MM.1S (cell line): Measurements from ENCODE around the gene PSMB8.

Experiments
- DNase-seq: peaks from one replicate; pipeline ENCODE4 v3.0.0-alpha.2; 2015
- H2AFZ ChIP-seq: fragments of 300-600 bp; sonication (generic); 2 replicates; pipeline ENCODE4 v1.6.0; 2016; ENCODE audit warnings: antibody characterized with exemption, low read length
- H3F3A ChIP-seq: fragments of 300-600 bp; sonication (generic); 2 replicates; pipeline ENCODE4 v1.6.1; 2016; ENCODE audit warnings: mild to moderate bottlenecking, antibody characterized with exemption, low read length, moderate library complexity, mixed read lengths; ENCODE audit not compliant: insufficient read depth
- H3K27ac ChIP-seq: fragments of 300-600 bp; sonication (generic); 2 replicates; pipeline ENCODE4 v1.5.1; 2016; ENCODE audit warnings: mild to moderate bottlenecking, low read length
- H3K27me3 ChIP-seq: fragments of 300-600 bp; sonication (generic); replicated peaks from 2 replicates; pipeline ENCODE4 v1.6.0; 2016; ENCODE audit warnings: low read length; ENCODE audit not compliant: insufficient read depth
- H3K36me3 ChIP-seq: fragments of 300-600 bp; sonication (generic); replicated peaks from 2 replicates; pipeline ENCODE4 v1.6.1; 2016; ENCODE audit warnings: mild to moderate bottlenecking, low read length, mixed read lengths; ENCODE audit not compliant: insufficient read depth
- H3K4me1 ChIP-seq: fragments of 300-600 bp; sonication (generic); 2 replicates; pipeline ENCODE4 v1.6.1; 2016; ENCODE audit warnings: low read length, mixed read lengths
- H3K4me2 ChIP-seq: fragments of 300-600 bp; sonication (generic); 2 replicates; pipeline ENCODE4 v1.6.0; 2016; ENCODE audit warnings: low read depth, low read length
- H3K4me3 ChIP-seq: fragments of 300-600 bp; sonication (generic); 2 replicates; pipeline ENCODE4 v1.5.1; 2016; ENCODE audit warnings: low read length, mixed read lengths
- H3K79me2 ChIP-seq: fragments of 300-600 bp; sonication (generic); 2 replicates; pipeline ENCODE4 v1.6.1; 2016; ENCODE audit warnings: mixed run types, low read length, mixed read lengths
- H3K9ac ChIP-seq: fragments of 300-600 bp; sonication (generic); 2 replicates; pipeline ENCODE4 v1.6.1; 2016; ENCODE audit warnings: low read length, mixed read lengths
- H3K9me2 ChIP-seq: fragments of 300-600 bp; sonication (generic); replicated peaks from 2 replicates; pipeline ENCODE4 v1.6.1; 2016; ENCODE audit warnings: mild to moderate bottlenecking, low read length, mixed read lengths; ENCODE audit not compliant: insufficient read depth
- H3K9me3 ChIP-seq: fragments of 300-600 bp; sonication (generic); replicated peaks from 2 replicates; pipeline ENCODE4 v1.6.1; 2016; ENCODE audit warnings: mild to moderate bottlenecking, low read length, mixed read lengths; ENCODE audit not compliant: insufficient read depth
- H4K20me1 ChIP-seq: fragments of 300-600 bp; sonication (generic); 2 replicates; pipeline ENCODE4 v1.6.1; 2016; ENCODE audit warnings: mild to moderate bottlenecking, low read length, moderate library complexity, mixed read lengths; ENCODE audit not compliant: insufficient read depth
- CTCF ChIP-seq: fragments of 300-600 bp; sonication (generic); IDR thresholded peaks from 2 replicates; pipeline ENCODE4 v1.5.1; 2016; ENCODE audit warnings: antibody characterized with exemption, low read length, mixed read lengths
- EZH2 ChIP-seq: fragments of 300-600 bp; sonication (generic); optimal IDR thresholded peaks from 2 replicates; pipeline ENCODE3; 2017; ENCODE audit warnings: low read depth, mild to moderate bottlenecking, antibody characterized with exemption, low read length, mixed read lengths
- EZH2phosphoT487 ChIP-seq: fragments of 300-600 bp; sonication (generic); IDR thresholded peaks from 2 replicates; pipeline ENCODE4 v1.6.1; 2018; ENCODE audit warnings: antibody characterized with exemption, low read length

Gene PSMB8

GRCh38 chr6:32860674-32861073 lies 16.8 kb upstream of the PSMB8 start:
- TF ChIP-seq EZH2 (no peak), EZH2phosphoT487 (no peak), CTCF (no peak)
- H3K27me3 ChIP-seq: no peaks in the 10 kb centered on the region

GRCh38 chr6:32858194-32858593 lies 14.3 kb upstream of the PSMB8 start:
- H3K36me3 ChIP-seq: no peaks in the 10 kb centered on the region
- H3K4me2 ChIP-seq: no peak overlapping the region
- no peak for DNase-seq
- peaks cover 16% of the 10 kb centered on the region; the same call in 1 of the 2 replicates for H3K4me1 ChIP-seq
- H3F3A ChIP-seq: peaks cover 3% of the 10 kb centered on the region; the same call in 1 of the 2 replicates
- H2AFZ ChIP-seq: no peak overlapping the region
- H4K20me1 ChIP-seq: no peaks in the 10 kb centered on the region
- no peak overlapping the region for H3K4me3 ChIP-seq
- H3K27me3 ChIP-seq: no peaks in the 10 kb centered on the region
- TF ChIP-seq EZH2phosphoT487 (no peak), CTCF (no peak), EZH2 (no peak)
- no peak overlapping the region for H3K27ac ChIP-seq
- H3K9me2 ChIP-seq: no peaks in the 10 kb centered on the region
- no peaks in the 10 kb centered on the region for H3K9me3 ChIP-seq
- no peak overlapping the region for H3K9ac ChIP-seq
- peaks cover 24% of the 10 kb centered on the region for H3K79me2 ChIP-seq

More at GRCh38 chr6:32860674-32861073, 16.8 kb upstream of the PSMB8 start:
- no peaks in the 10 kb centered on the region for H3K36me3 ChIP-seq
- H3K9me2 ChIP-seq: no peaks in the 10 kb centered on the region
- peaks cover 9% of the 10 kb centered on the region; the same call in 1 of the 2 replicates for H3K4me1 ChIP-seq
- H3K79me2 ChIP-seq: peaks cover 8% of the 10 kb centered on the region
- H3F3A ChIP-seq: no peaks in the 10 kb centered on the region
- no peak overlapping the region for H3K9ac ChIP-seq
- H4K20me1 ChIP-seq: no peaks in the 10 kb centered on the region
- H3K4me3 ChIP-seq: no peak overlapping the region
- no peak for DNase-seq
- H2AFZ ChIP-seq: no peak overlapping the region
- no peak overlapping the region for H3K4me2 ChIP-seq
- no peaks in the 10 kb centered on the region for H3K9me3 ChIP-seq
- no peak overlapping the region for H3K27ac ChIP-seq

- Histone ChIP-seq H3K36me3 (no peaks in the 10 kb centered on the region), H3K27me3 (no peaks in the 10 kb centered on the region)
These were observed 13.5 kb upstream of the PSMB8 start for GRCh38 chr6:32857156-32857891.

More at GRCh38 chr6:32857156-32857891, 13.5 kb upstream of the PSMB8 start:
- peaks cover 32% of the 10 kb centered on the region for H3K79me2 ChIP-seq
- TF ChIP-seq CTCF: no peak
- TF ChIP-seq EZH2phosphoT487: no peak
- TF ChIP-seq EZH2: no peak
- no peak for DNase-seq
- no peak overlapping the region for H3K27ac ChIP-seq
- H3K4me3 ChIP-seq: no peak overlapping the region
- H3F3A ChIP-seq: peaks cover 8% of the 10 kb centered on the region; the same call in 1 of the 2 replicates
- H4K20me1 ChIP-seq: no peaks in the 10 kb centered on the region
- peaks cover 17% of the 10 kb centered on the region; the same call in 1 of the 2 replicates for H3K4me1 ChIP-seq
- no peak overlapping the region for H2AFZ ChIP-seq
- no peaks in the 10 kb centered on the region for H3K9me3 ChIP-seq
- no peak overlapping the region for H3K4me2 ChIP-seq
- H3K9ac ChIP-seq: no peak overlapping the region
- H3K9me2 ChIP-seq: no peaks in the 10 kb centered on the region
